Activated CD8-positive, alpha-beta T cell treated with anti-CD3 and anti-CD28 coated beads for 36 hours (primary cell): ENCODE data around the gene MCC. TPM values are rescaled to one million over a fixed set of nuclear protein-coding genes. Genes with fewer than 3 reads are reported as not detected.

ENCODE experiments used
- ATAC-seq: fragments of 200-7000 bp; cut with Tn5 transposase; one replicate; pipeline ENCODE4 v1.10.0; 2021; ENCODE audit warnings: mild to moderate bottlenecking, moderate library complexity
- CTCF ChIA-PET: fragments of 350-600 bp; sonication (Branson Sonifier 250); formaldehyde crosslinking; loops from one replicate; lab custom pipeline; 2021; ENCODE audit warnings: antibody characterized with exemption; lab: Charles Lee
- POLR2A ChIA-PET: fragments of 350-600 bp; sonication (Branson Sonifier 250); formaldehyde crosslinking; loops from one replicate; lab custom pipeline; 2021; ENCODE audit warnings: antibody characterized with exemption; lab: Charles Lee
- DNase-seq: peaks from one replicate; pipeline ENCODE4 v3.0.0-alpha.2; 2020
- H3K27ac Mint-ChIP-seq: one replicate; pipeline ENCODE4 v1.8.0; 2021; ENCODE audit warnings: mild to moderate bottlenecking, mixed read lengths
- H3K27me3 Mint-ChIP-seq: one replicate; pipeline ENCODE4 v1.8.0; 2021; ENCODE audit warnings: mixed read lengths
- H3K36me3 Mint-ChIP-seq: one replicate; pipeline ENCODE4 v1.8.0; 2021; ENCODE audit warnings: low read depth, mixed read lengths
- H3K4me1 Mint-ChIP-seq: one replicate; pipeline ENCODE4 v1.8.0; 2021; ENCODE audit warnings: low read depth, mixed read lengths
- H3K4me3 Mint-ChIP-seq: one replicate; pipeline ENCODE4 v1.8.0; 2021; ENCODE audit warnings: mild to moderate bottlenecking, moderate library complexity, mixed read lengths
- H3K9me3 Mint-ChIP-seq: one replicate; pipeline ENCODE4 v1.8.0; 2021; ENCODE audit warnings: mixed read lengths
- CTCF ChIP-seq: fragments of 200-600 bp; IDR thresholded peaks from one replicate; pipeline ENCODE4 v1.8.0; 2022; ENCODE audit warnings: antibody characterized with exemption, mild to moderate bottlenecking
- intact Hi-C: fragments of 100-400 bp; cut with micrococcal nuclease; formaldehyde crosslinking; loops from one replicate; pipeline ENCODE4 v1.10.0; 2022
- total RNA-seq, 2 experiments: library from RNA; stranded (reverse); gene quantifications; one replicate each; pipeline ENCODE4 v1.2.3, GENCODE V29; 2021

Gene MCC
- total RNA-seq, 2 experiments from 2014 or later = 4.9 to 5.4 TPM

- Mint-ChIP-seq H3K27ac (no peak overlapping the region), H3K4me1 (peaks cover 12% of the 10 kb centered on the region), H3K4me3 (no peak overlapping the region), H3K36me3 (no peaks in the 10 kb centered on the region), H3K9me3 (no peaks in the 10 kb centered on the region), H3K27me3 (no peaks in the 10 kb centered on the region)
- DNase-seq (no peak), ATAC-seq (no peak)
- POLR2A ChIA-PET = no interaction called here
- TF ChIP-seq CTCF = no peak
- intact Hi-C loops = no loop called here
- CTCF ChIA-PET = no interaction called here
Observed at GRCh38 chr5:113233606-113234005, 254.6 kb downstream of the MCC start.

DNA sequence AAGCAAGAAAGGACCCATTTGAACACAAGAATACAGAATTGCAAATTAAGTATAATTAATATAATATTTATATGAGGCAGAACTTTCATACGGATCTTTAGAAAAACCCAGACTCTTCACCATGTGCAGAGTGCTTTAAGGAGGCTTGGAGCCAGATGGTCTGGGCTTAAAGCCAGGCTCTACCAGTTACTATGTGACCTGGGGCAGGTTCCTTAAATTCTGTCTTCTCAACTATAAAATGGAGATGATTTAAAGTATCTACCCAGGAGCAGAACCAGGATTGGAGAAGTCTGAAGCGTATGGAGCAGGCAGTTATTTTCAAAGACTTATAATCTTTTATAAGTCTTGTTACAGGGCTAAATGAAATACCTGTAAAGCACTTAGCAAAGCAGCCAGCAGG lies 255.6 kb downstream of the MCC start:
- Mint-ChIP-seq H3K9me3 (no peaks in the 10 kb centered on the region), H3K36me3 (no peaks in the 10 kb centered on the region), H3K27ac (no peak overlapping the region), H3K4me3 (no peak overlapping the region), H3K27me3 (no peaks in the 10 kb centered on the region), H3K4me1 (peaks cover 12% of the 10 kb centered on the region)
- TF ChIP-seq CTCF = no peak
- ChIA-PET POLR2A (no interaction called here), CTCF (no interaction called here)
- DNase-seq (no peak), ATAC-seq (no peak)
- intact Hi-C loops = no loop called here

- TF ChIP-seq CTCF = no peak
- no peak for DNase-seq
- Mint-ChIP-seq H3K27ac (no peak overlapping the region), H3K4me3 (no peak overlapping the region), H3K36me3 (no peaks in the 10 kb centered on the region), H3K9me3 (no peaks in the 10 kb centered on the region), H3K27me3 (no peaks in the 10 kb centered on the region), H3K4me1 (peaks cover 12% of the 10 kb centered on the region)
- intact Hi-C loops = no loop called here
- POLR2A ChIA-PET = no interaction called here
- no peak for ATAC-seq
- CTCF ChIA-PET = interaction anchor here (0.6 kb wide), 1 partner anchor 76 kb away, joined by 3 read pairs; no protein-coding TSS in a partner anchor
Observed at GRCh38 chr5:113232221-113232620, 256.0 kb downstream of the MCC start.

DNA sequence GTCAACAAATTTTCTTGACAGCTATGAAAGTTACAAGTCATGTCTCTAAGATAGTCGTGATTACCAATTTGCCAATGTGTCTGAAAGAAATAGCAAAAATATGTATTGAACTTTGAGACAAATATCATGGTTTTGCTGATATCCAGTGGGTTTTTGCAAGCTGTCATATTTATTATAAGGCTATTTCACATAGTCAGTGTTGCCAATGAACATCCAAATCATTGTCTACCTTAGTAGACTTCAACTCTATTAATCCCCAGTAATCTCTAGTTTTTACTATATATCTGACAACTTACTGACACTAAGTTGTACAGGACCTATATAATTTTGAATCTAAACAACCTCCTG lies 256.6 kb downstream of the MCC start:
- Mint-ChIP-seq H3K27me3 (no peaks in the 10 kb centered on the region), H3K4me1 (peaks cover 12% of the 10 kb centered on the region), H3K36me3 (no peaks in the 10 kb centered on the region), H3K27ac (no peak overlapping the region), H3K9me3 (no peaks in the 10 kb centered on the region), H3K4me3 (no peak overlapping the region)
- intact Hi-C loops = no loop called here
- ATAC-seq (no peak), DNase-seq (no peak)
- ChIA-PET CTCF (interaction anchor here (0.6 kb wide), 1 partner anchor 75 kb away, joined by 3 read pairs; no protein-coding TSS in a partner anchor), POLR2A (no interaction called here)
- no peak for TF ChIP-seq CTCF

DNA sequence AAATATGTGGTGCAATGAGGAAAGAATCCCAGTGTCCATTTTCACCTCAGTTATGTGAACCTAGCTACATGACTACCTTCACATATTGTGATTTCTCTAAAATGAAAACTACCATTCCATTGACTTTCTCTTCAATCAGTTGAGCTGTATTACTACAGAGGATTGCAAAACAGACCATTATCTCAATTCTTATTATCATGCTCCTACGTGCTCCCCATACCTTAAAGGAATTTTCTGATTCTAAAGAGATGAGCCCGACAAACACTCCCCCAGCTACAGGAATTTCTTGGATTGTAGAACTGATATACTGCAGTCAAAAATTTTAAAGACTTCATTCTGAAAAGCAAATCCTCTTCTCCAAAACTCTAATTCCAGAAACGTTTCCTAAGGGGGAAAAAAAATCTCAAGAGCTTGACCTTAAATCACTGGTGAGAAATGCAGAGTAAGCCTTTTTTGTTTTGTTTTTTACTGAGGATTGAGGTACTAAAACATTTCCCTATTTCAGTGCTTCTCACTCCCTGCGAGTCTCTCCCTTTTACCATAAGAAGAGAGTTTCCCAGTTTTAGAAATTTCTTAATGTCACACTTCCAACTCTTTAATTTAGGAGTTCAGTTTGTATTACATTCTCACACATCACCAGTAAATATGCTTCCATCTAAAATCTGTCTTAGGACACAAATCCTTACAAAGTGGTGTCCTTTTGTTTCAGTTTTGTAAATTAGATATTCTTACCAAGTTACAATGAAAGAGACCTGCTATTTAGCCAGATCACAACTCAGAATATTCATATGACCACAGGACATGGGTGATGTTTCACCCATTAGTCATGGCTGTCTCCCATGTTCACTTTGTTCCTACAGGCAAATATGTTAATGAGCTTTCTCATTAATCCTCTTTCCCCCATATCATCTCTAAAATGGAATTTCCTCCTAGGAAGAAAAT lies 257.3 kb downstream of the MCC start:
- CTCF ChIA-PET = interaction anchor here (0.9 kb wide), 1 partner anchor 149 kb away, joined by 3 read pairs; no protein-coding TSS in a partner anchor
- no peak overlapping the region for H3K4me3 Mint-ChIP-seq
- H3K4me1 Mint-ChIP-seq = peaks cover 8% of the 10 kb centered on the region
- H3K9me3 Mint-ChIP-seq = no peaks in the 10 kb centered on the region
- intact Hi-C loops = no loop called here
- ATAC-seq = no peak
- POLR2A ChIA-PET = no interaction called here
- DNase-seq = no peak
- TF ChIP-seq CTCF = no peak
- H3K27ac Mint-ChIP-seq = no peak overlapping the region
- no peaks in the 10 kb centered on the region for H3K27me3 Mint-ChIP-seq
- H3K36me3 Mint-ChIP-seq = no peaks in the 10 kb centered on the region
